ENCODE results near the gene STK10.

Gene STK10

DNA sequence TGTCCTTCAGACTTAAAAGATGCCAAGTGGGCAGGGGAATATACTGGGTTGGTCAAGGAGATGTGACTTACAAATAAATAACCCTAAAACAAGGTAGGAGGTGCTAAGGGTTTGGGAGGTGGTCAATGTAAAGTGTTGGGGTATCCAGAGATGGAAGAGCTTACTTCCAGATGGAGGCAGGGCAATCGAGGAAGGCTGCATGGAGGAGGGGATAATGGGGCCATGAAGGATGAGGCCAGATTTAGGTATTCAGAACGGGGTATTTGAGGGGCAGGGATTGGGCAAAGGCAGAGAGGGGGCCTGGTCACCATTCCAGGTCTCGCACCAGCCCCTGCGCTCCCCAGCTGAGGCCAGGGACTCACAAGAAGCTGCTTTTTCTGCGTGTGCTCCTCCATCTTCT, 123.7 kb downstream of the STK10 start:
- TF ChIP-seq, protein P1, sequence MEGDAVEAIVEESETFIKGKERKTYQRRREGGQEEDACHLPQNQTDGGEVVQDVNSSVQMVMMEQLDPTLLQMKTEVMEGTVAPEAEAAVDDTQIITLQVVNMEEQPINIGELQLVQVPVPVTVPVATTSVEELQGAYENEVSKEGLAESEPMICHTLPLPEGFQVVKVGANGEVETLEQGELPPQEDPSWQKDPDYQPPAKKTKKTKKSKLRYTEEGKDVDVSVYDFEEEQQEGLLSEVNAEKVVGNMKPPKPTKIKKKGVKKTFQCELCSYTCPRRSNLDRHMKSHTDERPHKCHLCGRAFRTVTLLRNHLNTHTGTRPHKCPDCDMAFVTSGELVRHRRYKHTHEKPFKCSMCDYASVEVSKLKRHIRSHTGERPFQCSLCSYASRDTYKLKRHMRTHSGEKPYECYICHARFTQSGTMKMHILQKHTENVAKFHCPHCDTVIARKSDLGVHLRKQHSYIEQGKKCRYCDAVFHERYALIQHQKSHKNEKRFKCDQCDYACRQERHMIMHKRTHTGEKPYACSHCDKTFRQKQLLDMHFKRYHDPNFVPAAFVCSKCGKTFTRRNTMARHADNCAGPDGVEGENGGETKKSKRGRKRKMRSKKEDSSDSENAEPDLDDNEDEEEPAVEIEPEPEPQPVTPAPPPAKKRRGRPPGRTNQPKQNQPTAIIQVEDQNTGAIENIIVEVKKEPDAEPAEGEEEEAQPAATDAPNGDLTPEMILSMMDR (IDR thresholded peaks at IDR 0.05; ENCODE audit: low read depth, low read length), result no peak
- in situ Hi-C loops (cut with HindIII; ENCODE audit: low sequenced_read_pairs), result no loop called here
- H3K4me3 ChIP-seq (ENCODE audit: low read depth, low read length), result no peak overlapping the region
- no peak for DNase-seq (ENCODE audit: low read depth, low spot score)

DNA sequence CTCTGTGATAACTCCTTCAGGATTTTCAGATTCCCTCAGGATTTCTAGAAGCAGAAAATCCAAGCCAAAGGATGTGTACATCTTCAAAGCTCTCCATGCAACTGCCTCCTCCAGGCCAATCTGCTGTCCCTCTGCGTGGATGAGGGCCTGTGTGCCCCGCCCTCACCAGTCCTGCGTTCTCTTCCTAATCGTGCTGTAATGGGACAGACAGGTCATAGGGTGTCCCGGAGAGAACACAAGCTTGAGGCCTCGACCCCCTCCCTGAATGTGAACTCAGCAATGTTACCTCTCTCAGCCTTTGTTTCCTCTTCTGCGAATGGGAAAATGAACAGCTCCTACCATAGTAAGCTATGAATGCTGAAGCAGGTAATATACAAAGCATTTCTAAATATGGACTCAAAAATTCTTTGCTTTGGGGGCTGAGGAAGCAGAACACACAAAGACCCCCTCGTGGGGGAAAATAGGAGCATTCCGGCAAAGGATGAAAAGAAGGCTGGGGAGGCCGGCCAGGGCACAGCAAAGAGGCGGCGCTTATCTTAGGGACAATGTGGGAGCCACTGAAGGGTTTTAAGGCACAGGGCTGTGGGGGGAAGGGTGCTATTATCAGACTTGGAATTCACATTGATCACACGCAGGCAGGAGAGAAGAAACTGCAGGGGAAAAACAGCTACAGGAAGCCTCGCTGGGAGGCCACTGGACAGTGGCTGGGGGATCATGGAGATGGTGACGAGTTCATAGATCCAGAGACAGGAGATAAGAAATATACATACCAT, 124.4 kb downstream of the STK10 start:
- in situ Hi-C loops (cut with HindIII; ENCODE audit: low sequenced_read_pairs), result no loop called here
- TF ChIP-seq, protein P1 (IDR thresholded peaks at IDR 0.05; ENCODE audit: low read depth, low read length), result no peak
- DNase-seq (ENCODE audit: low read depth, low spot score), result no peak
- no peak overlapping the region for H3K4me3 ChIP-seq (ENCODE audit: low read depth, low read length)

DNA sequence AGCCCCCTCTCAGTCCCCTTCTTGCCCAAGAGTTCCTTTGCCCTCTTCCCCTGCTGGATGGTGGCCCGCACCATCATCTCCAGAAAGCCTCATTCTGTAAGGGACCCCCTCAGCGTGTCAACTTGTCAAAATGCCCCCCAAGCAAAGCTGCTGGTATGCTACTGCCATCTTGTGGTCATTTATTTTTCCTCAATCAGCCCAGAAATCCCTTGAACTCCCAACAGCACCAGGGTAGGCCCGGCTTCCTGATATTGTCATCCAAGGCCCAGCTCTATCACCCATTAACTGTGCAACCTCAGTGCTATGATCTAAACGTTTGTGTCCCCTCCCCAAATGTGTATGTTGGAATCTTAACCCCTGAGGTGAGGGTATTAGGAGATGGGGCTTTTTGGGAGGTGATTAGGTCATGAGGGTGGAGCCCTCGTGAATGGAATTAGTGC, 128.3 kb downstream of the STK10 start:
- TF ChIP-seq, protein P1 (IDR thresholded peaks at IDR 0.05; ENCODE audit: low read depth, low read length), result peak; percentile 57
- in situ Hi-C loops (cut with HindIII; ENCODE audit: low sequenced_read_pairs), result no loop called here
- no peak for DNase-seq (ENCODE audit: low read depth, low spot score)
- no peak overlapping the region for H3K4me3 ChIP-seq (ENCODE audit: low read depth, low read length)

DNA sequence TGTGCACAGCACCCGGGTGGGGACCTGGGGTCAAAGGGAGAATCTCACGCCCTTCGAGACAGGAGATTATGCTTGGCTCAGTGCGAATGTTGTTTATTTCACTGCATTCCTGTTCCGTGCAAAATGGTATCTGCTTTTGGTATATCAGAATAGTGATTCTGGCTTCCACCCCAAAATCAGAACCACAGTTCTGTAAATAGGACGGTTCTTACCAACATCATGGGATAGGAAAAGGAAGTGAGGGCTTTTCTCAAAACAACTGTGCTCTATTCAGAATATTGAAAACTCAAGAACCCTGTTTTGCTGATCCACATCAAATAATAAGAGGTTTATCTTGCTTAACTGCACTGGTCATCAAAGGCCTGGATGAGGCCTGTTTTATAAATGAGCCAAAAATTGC, 129.9 kb downstream of the STK10 start:
- in situ Hi-C loops (cut with HindIII; ENCODE audit: low sequenced_read_pairs), result no loop called here
- TF ChIP-seq, protein P1 (IDR thresholded peaks at IDR 0.05; ENCODE audit: low read depth, low read length), result no peak
- DNase-seq (ENCODE audit: low read depth, low spot score), result no peak
- no peak overlapping the region for H3K4me3 ChIP-seq (ENCODE audit: low read depth, low read length)

DNA sequence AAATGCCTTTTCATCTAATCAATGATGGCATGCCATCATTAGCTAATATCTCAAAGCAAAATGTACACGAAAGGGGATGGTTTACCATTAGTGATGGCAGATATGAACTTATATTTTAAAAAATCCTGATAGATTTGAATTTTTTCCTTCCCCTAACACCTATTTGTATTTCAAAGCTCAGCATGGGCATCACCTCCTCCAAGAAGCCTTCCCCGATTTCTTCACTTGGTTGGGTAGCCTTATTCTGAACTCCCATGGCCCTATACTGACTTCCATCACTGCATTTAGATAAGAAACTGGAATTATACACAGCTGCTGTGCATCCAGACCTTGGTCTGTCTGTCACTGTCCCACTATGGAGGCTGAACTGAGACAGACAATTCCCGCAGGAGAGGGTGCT, 132.0 kb downstream of the STK10 start:
- no peak for DNase-seq (ENCODE audit: low read depth, low spot score)
- in situ Hi-C loops (cut with HindIII; ENCODE audit: low sequenced_read_pairs), result no loop called here
- no peak overlapping the region for H3K4me3 ChIP-seq (ENCODE audit: low read depth, low read length)
- TF ChIP-seq, protein P1 (IDR thresholded peaks at IDR 0.05; ENCODE audit: low read depth, low read length), result no peak

DNA sequence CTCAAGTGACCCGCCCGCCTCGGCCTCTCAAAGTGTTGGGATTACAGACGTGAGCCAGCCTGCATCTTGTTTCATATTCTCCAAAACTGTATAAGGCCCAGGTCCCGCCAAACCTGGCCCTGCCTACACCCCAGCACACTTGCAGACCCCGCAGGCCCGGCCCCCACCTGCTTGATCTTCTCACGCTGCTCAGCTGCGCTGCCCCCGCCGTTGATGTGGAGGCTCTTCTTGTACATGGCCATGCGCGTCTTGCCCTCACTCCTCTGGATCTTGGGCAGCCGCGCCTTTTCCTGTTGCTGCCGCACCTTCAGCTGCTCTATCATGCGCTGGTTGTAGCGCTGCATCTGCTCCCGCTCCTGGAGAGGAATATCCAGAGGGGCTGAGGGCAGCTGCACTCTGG, 132.6 kb downstream of the STK10 start:
- in situ Hi-C loops (cut with HindIII; ENCODE audit: low sequenced_read_pairs), result no loop called here
- H3K4me3 ChIP-seq (ENCODE audit: low read depth, low read length), result no peak overlapping the region
- TF ChIP-seq, protein P1 (IDR thresholded peaks at IDR 0.05; ENCODE audit: low read depth, low read length), result no peak
- DNase-seq (ENCODE audit: low read depth, low spot score), result no peak

All from astrocyte of the spinal cord (primary cell).